Measurements from ENCODE around the gene RASGEF1C. TPM values are rescaled to one million over a fixed set of nuclear protein-coding genes. Genes with fewer than 3 reads are reported as not detected.

Gene RASGEF1C
- total and polyA plus RNA-seq, 8 donors: 0.09 to 0.38 TPM; not detected in 6

DNA sequence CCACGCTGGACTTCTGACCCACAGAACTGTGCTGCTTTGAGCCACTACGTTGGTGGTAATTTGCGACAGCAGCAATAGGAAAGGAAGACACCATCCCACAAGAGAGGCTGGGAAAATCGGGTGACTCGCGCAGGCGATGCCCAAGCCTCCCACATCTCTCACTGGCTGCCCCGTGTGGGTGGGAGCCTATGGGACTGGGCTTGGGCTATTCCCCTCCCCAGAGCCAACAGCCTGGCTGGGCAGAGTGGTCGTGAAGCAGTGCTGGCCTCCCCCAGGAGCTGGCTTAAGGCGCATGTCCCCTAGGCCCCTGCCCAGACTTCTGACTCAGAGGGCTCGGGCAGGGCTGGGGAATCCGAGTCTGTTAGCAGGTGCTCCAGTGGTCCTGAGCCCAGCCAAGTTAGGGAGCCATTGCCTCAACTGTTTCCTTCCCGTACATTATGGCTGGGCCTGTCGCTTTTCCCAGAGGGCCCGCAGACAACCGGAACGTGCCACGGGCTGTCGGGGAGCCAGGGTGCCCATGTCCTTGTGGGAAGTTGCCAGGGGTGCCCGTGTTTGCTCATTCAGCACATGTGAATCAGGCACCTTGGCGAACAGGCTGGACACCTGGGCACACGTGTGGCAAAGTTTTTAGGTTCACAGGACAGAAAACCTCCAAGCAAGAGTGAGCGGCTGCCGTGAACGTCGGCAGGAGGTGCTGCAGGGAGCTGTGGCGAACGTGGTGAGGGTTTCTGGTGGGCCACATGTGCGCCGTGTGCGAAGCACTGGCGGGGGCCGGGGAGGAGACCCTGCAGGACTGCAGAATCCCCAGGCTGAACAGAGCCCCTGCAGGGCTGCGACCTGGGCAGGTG, 7.0 kb upstream of the RASGEF1C start:
- Histone ChIP-seq H3K27ac (no peak overlapping the region), H3K4me1 (no peaks in the 10 kb centered on the region), H3K36me3 (no peaks in the 10 kb centered on the region), H3K4me3 (no peak overlapping the region), H3K9me3 (no peaks in the 10 kb centered on the region), H3K27me3 (no peaks in the 10 kb centered on the region)
- 84 to 92% methylated on average over 33 to 34 of the region's 34 CpGs for WGBS, 2 donors
- no peak for FAIRE-seq
- no peak for ATAC-seq
- no peak for TF ChIP-seq CTCF (IDR thresholded peaks at IDR 0.05)
- no peak for DNase-seq
- intact Hi-C loops (cut with DNase I): no loop called here

- intact Hi-C loops (cut with DNase I): no loop called here
- ATAC-seq: no peak
- Histone ChIP-seq H3K36me3 (no peaks in the 10 kb centered on the region), H3K27ac (no peak overlapping the region), H3K4me3 (no peak overlapping the region), H3K4me1 (no peaks in the 10 kb centered on the region), H3K27me3 (no peaks in the 10 kb centered on the region), H3K9me3 (no peaks in the 10 kb centered on the region)
- no peak for FAIRE-seq
- WGBS, 2 donors: 88 to 90% methylated on average over 21 of the region's 21 CpGs
- DNase-seq: no peak
- TF ChIP-seq CTCF (IDR thresholded peaks at IDR 0.05): no peak
Measured at GRCh38 chr5:180214870-180215770, 6.1 kb upstream of the RASGEF1C start.

GRCh38 chr5:180213657-180214207, 4.7 kb upstream of the RASGEF1C start:
- no peaks in the 10 kb centered on the region for H3K27me3 ChIP-seq
- WGBS, 2 donors: 79 to 85% methylated on average over 5 of the region's 5 CpGs
- FAIRE-seq: no peak
- H3K27ac ChIP-seq: no peak overlapping the region
- TF ChIP-seq CTCF (IDR thresholded peaks at IDR 0.05): no peak
- no peaks in the 10 kb centered on the region for H3K9me3 ChIP-seq
- no peaks in the 10 kb centered on the region for H3K4me1 ChIP-seq
- no peak for ATAC-seq
- no peak for DNase-seq
- no peaks in the 10 kb centered on the region for H3K36me3 ChIP-seq
- intact Hi-C loops (cut with DNase I): no loop called here
- no peak overlapping the region for H3K4me3 ChIP-seq

GRCh38 chr5:180213256-180213600, 4.2 kb upstream of the RASGEF1C start:
- Histone ChIP-seq H3K27me3 (no peaks in the 10 kb centered on the region), H3K27ac (no peak overlapping the region), H3K4me3 (no peak overlapping the region), H3K9me3 (no peaks in the 10 kb centered on the region), H3K36me3 (no peaks in the 10 kb centered on the region), H3K4me1 (peaks cover 3 to 4% (median 3%) of the 10 kb centered on the region in 3 donors)
- FAIRE-seq (no peak), ATAC-seq (no peak), DNase-seq (no peak)
- no peak for TF ChIP-seq CTCF (IDR thresholded peaks at IDR 0.05)
- 4 to 10% methylated on average over 4 of the region's 4 CpGs for WGBS, 2 donors
- intact Hi-C loops (cut with DNase I): no loop called here
